ENCODE measurements around the gene HJV. TPM values are rescaled to one million over a fixed set of nuclear protein-coding genes. Genes with fewer than 3 reads are reported as not detected.

HJV gene
- total and polyA plus RNA-seq, 7 donors = not detected

- Histone ChIP-seq H3K27ac (no peak overlapping the region), H3K9me3 (no peaks in the 10 kb centered on the region), H3K36me3 (no peaks in the 10 kb centered on the region), H3K27me3 (no peaks in the 10 kb centered on the region), H3K4me1 (peaks cover 0 to 8% (median 4%) of the 10 kb centered on the region in 4 donors), H3K4me3 (no peak overlapping the region)
- peak; percentile 57 for DNase-seq
- intact Hi-C loops (cut with DNase I) = loop anchor here (1.0 to 5.0 kb wide), 4 partner anchors 36 to 168 kb away; partner anchors contain the start of genes ITGA10 and NUDT17
- WGBS, 2 donors = 3 to 4% methylated on average over 4 of the region's 4 CpGs
- TF ChIP-seq POLR2A (IDR thresholded peaks at IDR 0.05) (no peak), POLR2AphosphoS5 (IDR thresholded peaks at IDR 0.05) (peak; percentile 8 to 59 (median 38)), CTCF (IDR thresholded peaks at IDR 0.05) (peak; percentile 62 to 75 (median 67)), EP300 (IDR thresholded peaks at IDR 0.05) (no peak)
These were observed 8.6 kb downstream of the HJV start for GRCh38 chr1:146012703-146013558.

DNA sequence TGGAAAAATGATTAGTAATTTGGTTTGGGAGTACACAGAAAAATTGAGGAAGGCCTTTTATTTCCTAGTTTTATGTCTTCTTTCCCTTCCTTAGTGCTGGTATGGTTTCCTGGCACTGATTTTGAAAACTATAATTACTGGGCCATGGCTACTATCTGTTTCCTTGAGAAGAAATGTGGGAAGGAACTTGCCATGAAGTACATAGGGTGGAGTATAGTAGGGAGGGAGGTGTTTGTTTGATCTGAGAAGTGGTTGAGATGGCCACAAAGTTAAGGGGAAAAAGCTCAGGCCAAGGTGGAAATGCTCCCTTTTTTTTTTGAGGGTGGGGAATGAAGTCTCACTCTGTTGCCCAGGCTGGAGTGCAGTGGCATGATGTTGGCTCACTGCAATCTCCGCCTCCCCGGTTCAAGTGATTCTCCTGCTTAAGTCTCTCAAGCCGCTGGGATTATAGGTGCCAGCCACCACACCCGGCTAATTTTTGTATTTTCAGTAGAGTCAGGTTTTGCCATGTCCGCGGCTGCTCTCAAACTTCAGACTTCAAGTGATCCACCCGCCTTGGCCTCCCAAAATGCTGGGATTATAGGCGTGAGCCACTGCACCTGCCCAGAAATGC is 11.3 kb downstream of the HJV start:
- H3K27me3 ChIP-seq = no peaks in the 10 kb centered on the region
- no peak for DNase-seq
- no peaks in the 10 kb centered on the region for H3K9me3 ChIP-seq
- WGBS, 2 donors = 84 to 90% methylated on average over 8 of the region's 8 CpGs
- H3K4me1 ChIP-seq = peaks cover 0 to 29% (median 22%) of the 10 kb centered on the region in 4 donors
- H3K4me3 ChIP-seq = no peak overlapping the region
- intact Hi-C loops (cut with DNase I) = loop anchor here (5.0 kb wide), 1 partner anchor 98 kb away; the partner anchor contains the start of gene ITGA10
- peak overlapping the region in 3 of 4 donors; percentile 25 to 45 (median 33) for H3K27ac ChIP-seq
- TF ChIP-seq EP300 (IDR thresholded peaks at IDR 0.05) (no peak), CTCF (IDR thresholded peaks at IDR 0.05) (no peak), POLR2AphosphoS5 (IDR thresholded peaks at IDR 0.05) (no peak), POLR2A (IDR thresholded peaks at IDR 0.05) (no peak)
- H3K36me3 ChIP-seq = no peaks in the 10 kb centered on the region

GRCh38 chr1:146007489-146008133 is 13.9 kb downstream of the HJV start:
- intact Hi-C loops (cut with DNase I) = loop anchor here (1.0 kb wide), 1 partner anchor 30 kb away; no protein-coding TSS in a partner anchor
- Histone ChIP-seq H3K4me1 (peaks cover 0 to 29% (median 22%) of the 10 kb centered on the region in 4 donors), H3K9me3 (no peaks in the 10 kb centered on the region), H3K4me3 (peak overlapping the region in 1 of 4 donors; percentile 28), H3K36me3 (no peaks in the 10 kb centered on the region), H3K27me3 (no peaks in the 10 kb centered on the region), H3K27ac (peak overlapping the region; percentile 80 to 83 (median 82))
- DNase-seq = peak; percentile 66
- WGBS, 2 donors = 91 to 92% methylated on average over 8 of the region's 8 CpGs
- TF ChIP-seq CTCF (IDR thresholded peaks at IDR 0.05) (peak in 1 of 4 experiments; percentile 11), EP300 (IDR thresholded peaks at IDR 0.05) (no peak)

GRCh38 chr1:146001709-146002108 is 19.8 kb downstream of the HJV start:
- H3K36me3 ChIP-seq = no peaks in the 10 kb centered on the region
- WGBS, 2 donors = 92 to 93% methylated on average over 2 of the region's 2 CpGs
- H3K9me3 ChIP-seq = no peaks in the 10 kb centered on the region
- DNase-seq = peak; percentile 59
- TF ChIP-seq EP300 (IDR thresholded peaks at IDR 0.05) (no peak), POLR2AphosphoS5 (IDR thresholded peaks at IDR 0.05) (no peak), POLR2A (IDR thresholded peaks at IDR 0.05) (no peak), CTCF (IDR thresholded peaks at IDR 0.05) (no peak)
- peaks cover 0 to 55% (median 50%) of the 10 kb centered on the region in 4 donors for H3K4me1 ChIP-seq
- intact Hi-C loops (cut with DNase I) = no loop called here
- no peak overlapping the region for H3K4me3 ChIP-seq
- H3K27ac ChIP-seq = peak overlapping the region; percentile 51 to 94 (median 72)
- H3K27me3 ChIP-seq = no peaks in the 10 kb centered on the region
